22Rv1 (cell line): ENCODE measurements around the gene BHLHE23.

Experiments used
- ZFX ChIP-seq: fragments of 450-650 bp; IDR thresholded peaks from 2 replicates; pipeline ENCODE4 v1.6.1; 2017; ENCODE audit warnings: antibody characterized with exemption, borderline replicate concordance
- TF ChIP-seq, protein P1 (sequence below): fragments of 450-650 bp; IDR thresholded peaks from 2 replicates; pipeline ENCODE4 v1.5.1; 2017; ENCODE audit warnings: mild to moderate bottlenecking

DNA sequence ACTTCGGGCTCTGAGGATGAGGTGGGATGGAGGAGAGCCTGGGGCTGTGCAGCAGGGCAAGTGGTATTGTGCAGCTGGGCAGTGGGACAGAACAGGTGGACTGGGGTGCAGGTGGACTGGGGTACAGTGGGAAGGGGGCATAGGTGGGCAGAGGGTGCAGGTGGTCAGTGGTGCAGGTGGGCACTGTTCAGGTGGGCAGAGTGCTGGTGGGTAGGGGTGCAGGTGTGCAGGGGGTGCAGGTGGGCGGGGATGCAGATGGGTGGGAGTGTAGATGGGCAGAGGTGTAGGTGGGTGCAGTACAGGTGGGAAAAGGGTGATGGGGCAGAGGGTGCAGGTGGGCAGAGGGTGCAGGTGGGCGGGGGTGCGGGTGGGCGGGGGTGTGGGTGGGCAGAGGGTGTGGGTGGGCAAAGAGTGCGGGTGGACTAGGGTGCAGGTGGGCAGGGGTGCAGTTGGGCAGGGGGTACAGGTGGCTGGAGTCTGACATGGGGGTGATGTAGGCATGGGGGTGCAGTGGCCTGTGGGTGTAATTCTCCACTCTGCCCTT lies 20.4 kb downstream of the BHLHE23 start:
- TF ChIP-seq, protein P1, sequence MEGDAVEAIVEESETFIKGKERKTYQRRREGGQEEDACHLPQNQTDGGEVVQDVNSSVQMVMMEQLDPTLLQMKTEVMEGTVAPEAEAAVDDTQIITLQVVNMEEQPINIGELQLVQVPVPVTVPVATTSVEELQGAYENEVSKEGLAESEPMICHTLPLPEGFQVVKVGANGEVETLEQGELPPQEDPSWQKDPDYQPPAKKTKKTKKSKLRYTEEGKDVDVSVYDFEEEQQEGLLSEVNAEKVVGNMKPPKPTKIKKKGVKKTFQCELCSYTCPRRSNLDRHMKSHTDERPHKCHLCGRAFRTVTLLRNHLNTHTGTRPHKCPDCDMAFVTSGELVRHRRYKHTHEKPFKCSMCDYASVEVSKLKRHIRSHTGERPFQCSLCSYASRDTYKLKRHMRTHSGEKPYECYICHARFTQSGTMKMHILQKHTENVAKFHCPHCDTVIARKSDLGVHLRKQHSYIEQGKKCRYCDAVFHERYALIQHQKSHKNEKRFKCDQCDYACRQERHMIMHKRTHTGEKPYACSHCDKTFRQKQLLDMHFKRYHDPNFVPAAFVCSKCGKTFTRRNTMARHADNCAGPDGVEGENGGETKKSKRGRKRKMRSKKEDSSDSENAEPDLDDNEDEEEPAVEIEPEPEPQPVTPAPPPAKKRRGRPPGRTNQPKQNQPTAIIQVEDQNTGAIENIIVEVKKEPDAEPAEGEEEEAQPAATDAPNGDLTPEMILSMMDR = no peak
- TF ChIP-seq ZFX = no peak
